Measurements from ENCODE around the gene ATP11A.

Gene ATP11A

DNA sequence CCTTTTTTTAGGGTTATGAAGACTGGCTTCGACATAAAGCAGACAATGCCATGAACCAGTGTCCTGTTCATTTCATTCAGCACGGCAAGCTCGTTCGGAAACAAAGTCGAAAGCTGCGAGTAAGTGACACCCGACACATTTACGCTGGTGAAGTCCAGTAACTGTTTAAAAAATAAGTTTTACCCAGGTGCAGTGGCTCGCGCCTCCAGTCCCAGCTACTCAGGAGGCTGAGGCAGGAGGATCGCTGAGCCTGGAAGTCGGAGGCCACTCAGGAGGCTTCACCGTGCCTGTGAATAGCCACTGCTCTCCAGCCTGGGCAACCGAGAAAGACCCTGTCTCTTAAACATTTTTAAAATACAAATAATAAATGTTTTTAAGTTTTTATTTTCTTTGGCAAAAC lies 120.8 kb downstream of the ATP11A start:
- Histone ChIP-seq H3K18ac (ENCODE audit: low read length) (no peak overlapping the region), H3K27ac (ENCODE audit: low read depth, low read length) (no peak overlapping the region), H2BK15ac (replicated peaks; ENCODE audit: low read depth) (no peak overlapping the region), H2AK5ac (ENCODE audit: low read length) (no peak overlapping the region), H3K79me1 (ENCODE audit: low read length) (no peaks in the 10 kb centered on the region), H3K4me2 (ENCODE audit: low read length) (no peak overlapping the region), H3K4ac (ENCODE audit: low read depth, low read length) (no peak overlapping the region), H3K56ac (ENCODE audit: low read length) (no peak overlapping the region), H4K8ac (ENCODE audit: low read depth, low read length) (no peak overlapping the region), H3K4me3 (ENCODE audit: low read length) (no peak overlapping the region), H3K9ac (ENCODE audit: low read length) (no peak overlapping the region), H3K79me2 (ENCODE audit: control insufficient read depth, insufficient read depth, low read length) (no peaks in the 10 kb centered on the region), H3K36me3 (ENCODE audit: control insufficient read depth, insufficient read depth, low read length) (peaks cover 1% of the 10 kb centered on the region), H3K4me1 (ENCODE audit: control insufficient read depth, low read depth, low read length) (no peaks in the 10 kb centered on the region), H4K5ac (ENCODE audit: low read length) (no peak overlapping the region), H2BK5ac (ENCODE audit: low read length) (no peak overlapping the region), H3K27me3 (ENCODE audit: insufficient read depth, low read length, poor library complexity) (no peaks in the 10 kb centered on the region), H2BK120ac (ENCODE audit: low read depth, low read length) (no peak overlapping the region), H3K23ac (ENCODE audit: low read length) (no peak overlapping the region)
- DNase-seq, result no peak
- WGBS (ENCODE audit: extremely low coverage, insufficient coverage, low lambda C conversion rate), result no CpG with 5 or more reads among the region's 14 CpGs

DNA sequence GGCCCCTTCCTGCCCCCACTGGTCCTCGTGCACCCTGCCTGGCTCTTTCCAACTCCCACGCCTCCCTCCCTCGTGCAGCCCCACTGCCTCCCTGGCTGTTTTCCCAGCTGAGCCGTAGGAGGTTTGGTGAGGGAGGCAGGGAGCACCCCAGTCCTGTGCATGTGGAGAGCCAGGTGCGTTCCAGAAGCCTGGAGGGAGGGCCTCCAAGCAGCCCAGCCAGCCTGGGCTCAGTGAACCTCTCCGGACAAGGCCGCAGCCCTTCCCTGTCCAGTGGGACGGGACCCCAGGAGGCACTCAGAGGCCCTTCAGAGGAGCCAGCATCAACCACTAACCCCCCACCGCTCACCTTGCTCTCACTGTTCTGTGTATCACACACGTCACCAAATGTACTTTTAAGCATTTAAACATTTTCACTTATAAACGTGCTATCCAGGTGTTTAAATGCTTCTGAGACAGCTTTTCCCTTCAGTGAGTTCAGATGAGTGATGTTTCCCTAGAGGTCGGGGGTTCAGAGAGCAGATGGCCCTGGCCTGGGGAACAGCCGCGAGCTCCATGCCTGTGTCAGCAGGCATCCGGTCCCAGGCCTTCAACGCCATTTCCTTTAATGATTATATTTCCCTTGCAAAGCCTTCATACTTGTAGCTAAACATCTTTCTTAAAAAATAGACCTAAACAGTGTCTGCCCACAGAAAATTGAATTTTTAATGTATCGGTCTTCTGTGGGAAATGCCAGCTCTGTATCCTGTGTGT lies 122.6 kb downstream of the ATP11A start:
- no peak for DNase-seq
- H3K4me3 ChIP-seq (ENCODE audit: low read length), result no peak overlapping the region
- H3K79me1 ChIP-seq (ENCODE audit: low read length), result no peaks in the 10 kb centered on the region
- no peak overlapping the region for H3K56ac ChIP-seq (ENCODE audit: low read length)
- H3K4me2 ChIP-seq (ENCODE audit: low read length), result no peak overlapping the region
- H3K4ac ChIP-seq (ENCODE audit: low read depth, low read length), result no peak overlapping the region
- no peak overlapping the region for H4K8ac ChIP-seq (ENCODE audit: low read depth, low read length)
- H2BK15ac ChIP-seq (replicated peaks; ENCODE audit: low read depth), result no peak overlapping the region
- no CpG with 5 or more reads among the region's 17 CpGs for WGBS (ENCODE audit: extremely low coverage, insufficient coverage, low lambda C conversion rate)
- H3K9ac ChIP-seq (ENCODE audit: low read length), result no peak overlapping the region
- H3K18ac ChIP-seq (ENCODE audit: low read length), result no peak overlapping the region
- H2BK120ac ChIP-seq (ENCODE audit: low read depth, low read length), result no peak overlapping the region
- H3K79me2 ChIP-seq (ENCODE audit: control insufficient read depth, insufficient read depth, low read length), result no peaks in the 10 kb centered on the region
- no peak overlapping the region for H4K5ac ChIP-seq (ENCODE audit: low read length)
- H2AK5ac ChIP-seq (ENCODE audit: low read length), result no peak overlapping the region
- H3K23ac ChIP-seq (ENCODE audit: low read length), result no peak overlapping the region
- H3K4me1 ChIP-seq (ENCODE audit: control insufficient read depth, low read depth, low read length), result no peaks in the 10 kb centered on the region
- no peaks in the 10 kb centered on the region for H3K27me3 ChIP-seq (ENCODE audit: insufficient read depth, low read length, poor library complexity)
- H2BK5ac ChIP-seq (ENCODE audit: low read length), result no peak overlapping the region
- H3K27ac ChIP-seq (ENCODE audit: low read depth, low read length), result no peak overlapping the region
- H3K36me3 ChIP-seq (ENCODE audit: control insufficient read depth, insufficient read depth, low read length), result no peaks in the 10 kb centered on the region

DNA sequence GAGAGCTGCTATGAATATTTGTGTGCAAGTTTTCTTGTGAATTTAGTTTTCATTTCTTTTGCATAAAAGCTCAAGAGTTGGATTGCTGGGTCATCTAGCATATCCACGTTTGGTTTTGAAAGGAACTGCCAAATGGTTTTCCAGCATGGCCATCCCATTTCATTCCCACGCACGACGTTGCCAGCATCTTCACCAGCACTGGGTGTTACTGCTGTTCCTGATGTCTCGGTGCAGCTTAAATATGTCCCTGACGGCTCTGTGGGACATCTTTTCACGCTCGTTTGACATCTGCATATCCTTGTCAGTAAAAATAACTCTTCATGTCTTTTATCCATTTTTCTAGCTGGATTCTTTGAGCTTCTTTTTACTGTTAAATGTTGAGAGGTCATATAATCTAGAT lies 123.7 kb downstream of the ATP11A start:
- Histone ChIP-seq H3K27me3 (ENCODE audit: insufficient read depth, low read length, poor library complexity) (no peaks in the 10 kb centered on the region), H3K23ac (ENCODE audit: low read length) (no peak overlapping the region), H2AK5ac (ENCODE audit: low read length) (no peak overlapping the region), H3K9ac (ENCODE audit: low read length) (no peak overlapping the region), H3K4me1 (ENCODE audit: control insufficient read depth, low read depth, low read length) (no peaks in the 10 kb centered on the region), H3K27ac (ENCODE audit: low read depth, low read length) (no peak overlapping the region), H3K79me2 (ENCODE audit: control insufficient read depth, insufficient read depth, low read length) (no peaks in the 10 kb centered on the region), H2BK15ac (replicated peaks; ENCODE audit: low read depth) (no peak overlapping the region), H4K5ac (ENCODE audit: low read length) (no peak overlapping the region), H3K18ac (ENCODE audit: low read length) (no peak overlapping the region), H3K36me3 (ENCODE audit: control insufficient read depth, insufficient read depth, low read length) (no peaks in the 10 kb centered on the region), H2BK5ac (ENCODE audit: low read length) (no peak overlapping the region), H3K4me2 (ENCODE audit: low read length) (no peak overlapping the region), H3K4me3 (ENCODE audit: low read length) (no peak overlapping the region), H4K8ac (ENCODE audit: low read depth, low read length) (no peak overlapping the region), H3K56ac (ENCODE audit: low read length) (no peak overlapping the region), H3K79me1 (ENCODE audit: low read length) (no peaks in the 10 kb centered on the region), H3K4ac (ENCODE audit: low read depth, low read length) (no peak overlapping the region), H2BK120ac (ENCODE audit: low read depth, low read length) (no peak overlapping the region)
- no peak for DNase-seq
- no CpG with 5 or more reads among the region's 8 CpGs for WGBS (ENCODE audit: extremely low coverage, insufficient coverage, low lambda C conversion rate)

DNA sequence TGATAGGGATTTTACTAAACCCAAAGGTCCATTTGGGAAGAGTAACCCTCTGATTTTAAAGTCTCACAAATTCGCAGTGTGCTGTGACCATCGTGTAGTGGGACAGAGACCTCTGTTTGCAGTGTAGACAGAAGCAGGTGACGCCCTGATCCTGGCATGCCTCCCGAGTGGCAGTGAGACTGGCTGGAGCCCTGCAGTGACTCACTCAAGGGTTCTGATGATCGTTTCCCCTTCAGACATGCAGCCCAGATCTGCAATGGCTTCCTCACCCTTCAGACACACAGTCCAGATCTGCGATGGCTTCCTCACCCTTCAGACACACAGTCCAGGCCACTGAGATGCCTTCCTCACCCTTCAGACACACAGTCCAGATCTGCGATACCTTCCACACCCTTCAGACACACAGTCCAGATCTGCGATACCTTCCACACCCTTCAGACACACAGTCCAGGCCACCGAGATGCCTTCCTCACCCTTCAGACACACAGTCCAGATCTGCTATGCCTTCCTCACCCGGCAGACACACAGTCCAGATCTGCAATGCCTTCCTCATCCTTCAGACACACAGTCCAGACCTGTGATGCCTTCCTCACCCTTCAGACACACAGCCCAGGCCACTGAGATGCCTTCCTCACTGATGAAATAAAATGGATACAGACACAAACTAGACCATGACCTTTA lies 125.2 kb downstream of the ATP11A start:
- WGBS (ENCODE audit: extremely low coverage, insufficient coverage, low lambda C conversion rate), result no CpG with 5 or more reads among the region's 10 CpGs
- H3K4me3 ChIP-seq (ENCODE audit: low read length), result no peak overlapping the region
- H3K27ac ChIP-seq (ENCODE audit: low read depth, low read length), result no peak overlapping the region
- no peaks in the 10 kb centered on the region for H3K79me2 ChIP-seq (ENCODE audit: control insufficient read depth, insufficient read depth, low read length)
- DNase-seq, result no peak
- no peak overlapping the region for H4K8ac ChIP-seq (ENCODE audit: low read depth, low read length)
- H2AK5ac ChIP-seq (ENCODE audit: low read length), result no peak overlapping the region
- H4K5ac ChIP-seq (ENCODE audit: low read length), result no peak overlapping the region
- H3K18ac ChIP-seq (ENCODE audit: low read length), result no peak overlapping the region
- H2BK120ac ChIP-seq (ENCODE audit: low read depth, low read length), result no peak overlapping the region
- H3K27me3 ChIP-seq (ENCODE audit: insufficient read depth, low read length, poor library complexity), result no peaks in the 10 kb centered on the region
- H3K4me2 ChIP-seq (ENCODE audit: low read length), result no peak overlapping the region
- H2BK15ac ChIP-seq (replicated peaks; ENCODE audit: low read depth), result no peak overlapping the region
- H3K56ac ChIP-seq (ENCODE audit: low read length), result no peak overlapping the region
- no peaks in the 10 kb centered on the region for H3K36me3 ChIP-seq (ENCODE audit: control insufficient read depth, insufficient read depth, low read length)
- no peaks in the 10 kb centered on the region for H3K4me1 ChIP-seq (ENCODE audit: control insufficient read depth, low read depth, low read length)
- no peak overlapping the region for H3K23ac ChIP-seq (ENCODE audit: low read length)
- no peaks in the 10 kb centered on the region for H3K79me1 ChIP-seq (ENCODE audit: low read length)
- H2BK5ac ChIP-seq (ENCODE audit: low read length), result no peak overlapping the region
- H3K4ac ChIP-seq (ENCODE audit: low read depth, low read length), result no peak overlapping the region
- no peak overlapping the region for H3K9ac ChIP-seq (ENCODE audit: low read length)

DNA sequence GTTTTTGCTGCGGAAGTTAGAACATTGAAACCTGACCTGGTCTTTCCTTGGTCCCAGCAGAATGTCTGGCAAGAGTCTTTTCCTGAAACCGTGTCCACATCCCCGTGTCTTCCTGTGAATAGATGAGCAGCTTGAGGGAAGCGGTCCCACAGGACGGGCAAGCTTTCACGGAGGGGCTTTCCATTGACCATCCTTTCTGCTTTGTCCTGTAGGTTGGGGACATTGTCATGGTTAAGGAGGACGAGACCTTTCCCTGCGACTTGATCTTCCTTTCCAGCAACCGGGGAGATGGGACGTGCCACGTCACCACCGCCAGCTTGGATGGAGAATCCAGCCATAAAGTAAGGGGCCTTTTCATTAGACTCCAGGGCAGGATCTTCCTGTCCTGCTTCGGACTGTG lies 126.0 kb downstream of the ATP11A start:
- H2AK5ac ChIP-seq (ENCODE audit: low read length), result no peak overlapping the region
- H3K9ac ChIP-seq (ENCODE audit: low read length), result no peak overlapping the region
- H3K23ac ChIP-seq (ENCODE audit: low read length), result no peak overlapping the region
- H4K8ac ChIP-seq (ENCODE audit: low read depth, low read length), result no peak overlapping the region
- DNase-seq, result no peak
- H3K4ac ChIP-seq (ENCODE audit: low read depth, low read length), result no peak overlapping the region
- H2BK120ac ChIP-seq (ENCODE audit: low read depth, low read length), result no peak overlapping the region
- H3K27ac ChIP-seq (ENCODE audit: low read depth, low read length), result no peak overlapping the region
- WGBS (ENCODE audit: extremely low coverage, insufficient coverage, low lambda C conversion rate), result no CpG with 5 or more reads among the region's 13 CpGs
- no peak overlapping the region for H3K4me2 ChIP-seq (ENCODE audit: low read length)
- no peak overlapping the region for H2BK15ac ChIP-seq (replicated peaks; ENCODE audit: low read depth)
- H3K56ac ChIP-seq (ENCODE audit: low read length), result no peak overlapping the region
- H4K5ac ChIP-seq (ENCODE audit: low read length), result no peak overlapping the region
- no peak overlapping the region for H2BK5ac ChIP-seq (ENCODE audit: low read length)
- H3K79me2 ChIP-seq (ENCODE audit: control insufficient read depth, insufficient read depth, low read length), result no peaks in the 10 kb centered on the region
- no peaks in the 10 kb centered on the region for H3K79me1 ChIP-seq (ENCODE audit: low read length)
- H3K36me3 ChIP-seq (ENCODE audit: control insufficient read depth, insufficient read depth, low read length), result no peaks in the 10 kb centered on the region
- H3K4me3 ChIP-seq (ENCODE audit: low read length), result no peak overlapping the region
- no peaks in the 10 kb centered on the region for H3K4me1 ChIP-seq (ENCODE audit: control insufficient read depth, low read depth, low read length)
- H3K18ac ChIP-seq (ENCODE audit: low read length), result no peak overlapping the region
- no peaks in the 10 kb centered on the region for H3K27me3 ChIP-seq (ENCODE audit: insufficient read depth, low read length, poor library complexity)
